HepG2 (cell line): ENCODE measurements around the gene BCL2L1. TPM values are rescaled to one million over a fixed set of nuclear protein-coding genes. Genes with fewer than 3 reads are reported as not detected.

ENCODE experiments used
- ATAC-seq: fragments of 200-7000 bp; cut with Tn5 transposase; 3 replicates; pipeline ENCODE4 v1.9.1; 2020; ENCODE audit warnings: mild to moderate bottlenecking, moderate library complexity
- BruUV-seq: library from RNA; stranded (reverse); fragments of 400-500 nt; replicated peaks from 2 replicates; lab custom pipeline; 2021; lab: Mats Ljungman, UMichigan
- CTCF ChIA-PET: fragments of 300-600 bp; formaldehyde crosslinking; extraction: SDS; loops from one replicate; lab custom pipeline; 2021; ENCODE audit warnings: low total read pairs, inconsistent platforms, low intra/inter-chr PET ratio; lab: Yijun Ruan, JAX
- POLR2A ChIA-PET: fragments of 350-600 bp; sonication (Branson Sonifier 250); formaldehyde crosslinking; loops from one replicate; lab custom pipeline; 2020; ENCODE audit warnings: antibody characterized with exemption, inconsistent platforms; lab: Yijun Ruan, JAX
- DNase-seq: peaks from one replicate; pipeline ENCODE4 v3.0.0-alpha.2; 2015; ENCODE audit warnings: low spot score
- FAIRE-seq: peaks from 3 replicates; lab custom pipeline; 2011; peaks lifted over from hg19 to GRCh38; lab: Jason Lieb, UNC
- H2AFZ ChIP-seq: one replicate; pipeline ENCODE4 v1.6.1; 2011; ENCODE audit warnings: low read length, inconsistent platforms
- H3K27ac ChIP-seq: fragments of 300-600 bp; 3 replicates; pipeline ENCODE4 v1.8.0; 2011; ENCODE audit warnings: mixed run types, mild to moderate bottlenecking, mixed read lengths, low read length, inconsistent platforms; ENCODE audit not compliant: insufficient read depth; ENCODE audit errors: extremely low read length
- H3K27me3 ChIP-seq, 2 experiments: fragments of 200-600 bp in 1 of 2; 2 replicates in 1 of 2; 3 replicates in 1 of 2; pipeline versions ENCODE4 v1.6.0 to v1.8.0; 2011; ENCODE audit warnings: low read length in 2 of 2, mild to moderate bottlenecking in 2 of 2, moderate library complexity in 2 of 2, inconsistent platforms in 1 of 2; ENCODE audit not compliant: insufficient read depth in 2 of 2, control insufficient read depth in 1 of 2
- H3K36me3 ChIP-seq, 2 experiments: fragments of 200-600 bp in 1 of 2; replicated peaks in 1 of 2; 2 replicates in 1 of 2; 3 replicates in 1 of 2; pipeline versions ENCODE4 v1.5.1 to v1.8.0; 2011; ENCODE audit warnings: low read length in 2 of 2, inconsistent platforms in 1 of 2; ENCODE audit not compliant: insufficient read depth in 2 of 2, control insufficient read depth in 1 of 2
- H3K4me1 ChIP-seq: 2 replicates; pipeline ENCODE4 v1.5.1; 2012; ENCODE audit warnings: low read length, inconsistent platforms; ENCODE audit not compliant: insufficient read depth
- H3K4me2 ChIP-seq: 2 replicates; pipeline ENCODE4 v1.6.0; 2011; ENCODE audit warnings: low read depth, low read length, inconsistent platforms
- H3K4me3 ChIP-seq, 3 experiments: fragments of 200-600 bp in 1 of 3; sonication (generic), shearing (Covaris generic) in 1 of 3; replicated peaks in 1 of 3; 2 replicates each; pipeline ENCODE4 v1.5.1; 2011 to 2016; ENCODE audit warnings: low read length in 3 of 3, inconsistent platforms in 2 of 3, low read depth in 2 of 3, mild to moderate bottlenecking in 2 of 3, control low read depth in 1 of 3, mixed read lengths in 1 of 3; ENCODE audit not compliant: insufficient read depth in 1 of 3
- H3K79me2 ChIP-seq: one replicate; pipeline ENCODE4 v1.6.1; 2011; ENCODE audit warnings: low read length, inconsistent platforms; ENCODE audit not compliant: insufficient read depth
- H3K9ac ChIP-seq: 2 replicates; pipeline ENCODE4 v1.6.0; 2011; ENCODE audit warnings: mild to moderate bottlenecking, low read depth, low read length, inconsistent platforms; ENCODE audit not compliant: insufficient read depth
- H3K9me3 ChIP-seq: 2 replicates; pipeline ENCODE4 v1.5.1; 2012; ENCODE audit warnings: mild to moderate bottlenecking, low read length
- H4K20me1 ChIP-seq: 2 replicates; pipeline ENCODE4 v1.6.0; 2011; ENCODE audit warnings: inconsistent platforms, mild to moderate bottlenecking, low read length, moderate library complexity; ENCODE audit not compliant: insufficient read depth
- DNMT1 ChIP-seq: sonication (generic); formaldehyde crosslinking; IDR thresholded peaks from 2 replicates; pipeline ENCODE4 v1.5.1; 2020; ENCODE audit warnings: mild to moderate bottlenecking, missing genetic modification reagents
- FOXJ3 ChIP-seq: sonication (generic); formaldehyde crosslinking; IDR thresholded peaks from 2 replicates; pipeline ENCODE4 v1.4.0; 2020; ENCODE audit warnings: missing genetic modification reagents, mild to moderate bottlenecking, borderline replicate concordance
- LCORL ChIP-seq, 2 experiments: fragments of 450-650 bp in 1 of 2; sonication (generic) in 1 of 2; formaldehyde crosslinking in 1 of 2; IDR thresholded peaks; 2 replicates each; pipeline versions ENCODE4 v1.5.0 to v1.6.1; 2017 to 2020; ENCODE audit warnings: antibody characterized with exemption in 1 of 2, missing genetic modification reagents in 1 of 2
- POLR2AphosphoS2 ChIP-seq: IDR thresholded peaks from 2 replicates; pipeline ENCODE4 v1.6.1; 2011; ENCODE audit warnings: low read depth, low read length, improper control_type of control experiment
- POLR2AphosphoS5 ChIP-seq: IDR thresholded peaks from 2 replicates; pipeline ENCODE4 v1.6.1; 2012; ENCODE audit warnings: low read depth, low read length
- RBFOX2 ChIP-seq: fragments of 200-400 bp; formaldehyde crosslinking; IDR thresholded peaks from 2 replicates; pipeline ENCODE4 v1.6.1; 2017; ENCODE audit warnings: low read depth, mild to moderate bottlenecking, low read length
- RFX1 ChIP-seq: fragments of 450-650 bp; IDR thresholded peaks from 2 replicates; pipeline ENCODE4 v1.6.1; 2017
- TEAD3 ChIP-seq: optimal IDR thresholded peaks from 2 replicates; pipeline ENCODE3; 2016; ENCODE audit warnings: borderline replicate concordance
- TMF1 ChIP-seq: sonication (generic); formaldehyde crosslinking; IDR thresholded peaks from 2 replicates; pipeline ENCODE4 v1.8.1; 2022; ENCODE audit warnings: low read depth, missing genetic modification reagents
- ZEB1 ChIP-seq: IDR thresholded peaks from 2 replicates; pipeline ENCODE4 v1.6.1; 2012; ENCODE audit warnings: mild to moderate bottlenecking, low read depth, inconsistent platforms; ENCODE audit not compliant: insufficient replicate concordance
- ZFX ChIP-seq: sonication (generic); formaldehyde crosslinking; IDR thresholded peaks from 2 replicates; pipeline ENCODE4 v1.4.0; 2020; ENCODE audit warnings: mild to moderate bottlenecking, low read depth, missing genetic modification reagents, moderate library complexity
- ZNF33B ChIP-seq: sonication (generic); formaldehyde crosslinking; IDR thresholded peaks from 2 replicates; pipeline ENCODE4 v1.5.1; 2020; ENCODE audit warnings: mild to moderate bottlenecking, missing genetic modification reagents
- WGBS: methylation state at CpG from one replicate; pipeline ENCODE4 v1.1.6; 2017; ENCODE audit warnings: low lambda C conversion rate; 5-methylcytosine and 5-hydroxymethylcytosine counted together
- in situ Hi-C: cut with HindIII; loops from 2 replicates; pipeline ENCODE4 v1.10.0; 2017; ENCODE audit warnings: low pct_unique_long_range_greater_than_20kb; ENCODE audit not compliant: extremely low pct_ligation_motif_present
- intact Hi-C: fragments of 100-400 bp; cut with micrococcal nuclease; formaldehyde crosslinking; loops from one replicate; pipeline ENCODE4 v1.10.0; 2022; ENCODE audit not compliant: unreplicated experiment
- polyA plus RNA-seq, 8 experiments: library from polyadenylated mRNA; depleted of rRNA in 3 of 8; stranded (reverse) in 7 of 8; unstranded in 1 of 8; fragments of >200 nt; fragmentation: Illumina TruSeq in 4 of 8; extraction: Trizol in 4 of 8; gene quantifications; 2 replicates each; pipeline versions ENCODE4 v1.2.1 to v1.2.3, GENCODE V29; 2011 to 2016; ENCODE audit warnings: low read depth in 4 of 8, missing spikeins in 1 of 8, mixed read lengths in 1 of 8; ENCODE audit not compliant: insufficient read depth in 1 of 8
- total RNA-seq, 5 experiments: library from RNA; depleted of rRNA; stranded (reverse); fragments of >200 nt; fragmentation: Illumina TruSeq; extraction: Trizol; gene quantifications; 2 replicates each; pipeline ENCODE4 v1.2.3, GENCODE V29; 2016; ENCODE audit warnings: low read depth in 1 of 5
- TF ChIP-seq, protein P1 (sequence below): sonication (generic); formaldehyde crosslinking; IDR thresholded peaks from 2 replicates; pipeline ENCODE4 v1.9.0; 2022; ENCODE audit warnings: missing genetic modification reagents, mild to moderate bottlenecking, borderline replicate concordance
- TF ChIP-seq, protein P2 (sequence below): sonication (generic); formaldehyde crosslinking; IDR thresholded peaks from 2 replicates; pipeline ENCODE4 v1.4.0; 2020; ENCODE audit warnings: mild to moderate bottlenecking, missing genetic modification reagents
- TF ChIP-seq, protein P3 (sequence below): sonication (generic); formaldehyde crosslinking; IDR thresholded peaks from 2 replicates; pipeline ENCODE4 v1.5.1; 2020; ENCODE audit warnings: mild to moderate bottlenecking, missing genetic modification reagents, moderate library complexity

Gene BCL2L1
- total and polyA plus RNA-seq, 2 of the 13 experiments (the other 11 are each of a cell fraction or from before 2014, with no cell fraction given) = 164 to 258 TPM

DNA sequence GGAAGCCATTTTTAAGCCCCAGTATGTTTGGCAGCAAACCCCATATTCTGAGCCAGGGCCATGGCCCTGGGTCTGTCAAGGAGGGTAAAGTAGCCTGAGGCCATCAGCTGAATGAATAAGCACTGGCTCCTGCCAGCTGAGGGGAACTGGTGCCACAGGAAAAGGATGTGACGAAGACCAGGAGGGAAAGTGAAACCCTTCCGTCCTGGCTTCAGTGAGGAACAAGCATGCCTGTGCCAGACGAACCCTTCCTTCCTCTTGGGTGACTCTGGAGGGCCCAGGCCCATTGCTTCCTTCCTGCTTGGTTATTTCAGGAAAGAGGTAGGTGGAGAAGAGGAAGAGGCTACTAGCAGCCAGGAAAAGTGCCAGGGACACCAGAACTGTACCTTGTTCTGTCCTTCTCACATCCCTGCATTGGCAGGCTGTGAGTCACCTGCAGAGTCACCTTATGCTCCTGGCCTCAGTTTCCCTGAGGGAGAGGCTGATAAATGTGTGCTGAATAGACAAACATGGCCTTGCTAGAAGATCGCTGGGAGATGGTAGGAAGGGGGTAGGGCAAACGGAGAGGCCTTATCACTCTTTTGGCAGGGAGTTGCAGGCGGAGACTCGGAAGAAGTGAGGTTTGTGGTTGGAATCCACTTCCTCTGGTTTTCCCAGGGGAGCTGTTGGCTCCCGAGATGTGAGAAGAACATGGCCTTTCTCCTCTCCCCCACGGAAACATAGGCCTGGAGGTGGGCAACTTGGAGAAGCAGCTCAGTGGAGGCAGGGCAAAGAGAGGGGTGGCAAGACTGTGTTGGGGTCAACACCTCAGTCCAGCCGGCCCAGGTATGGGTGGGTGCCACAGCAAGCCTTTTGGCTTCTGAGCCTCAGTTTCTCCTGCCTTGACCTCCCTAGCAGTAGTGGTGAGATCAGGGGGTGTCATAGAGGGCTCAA is 47.5 kb downstream of the BCL2L1 start:
- 96% methylated on average over 10 of the region's 10 CpGs for WGBS
- ChIA-PET CTCF (no interaction called here), POLR2A (interaction anchor here (1.9 to 20.7 kb wide), 5 partner anchors 9 to 64 kb away, joined by 6 to 643 read pairs (median 274); partner anchors contain the start of genes BCL2L1 and TPX2)
- BruUV-seq = no TSS peak
- Histone ChIP-seq H3K9me3 (no peaks in the 10 kb centered on the region), H3K4me2 (no peak overlapping the region), H2AFZ (no peak overlapping the region), H3K4me3 (no peak overlapping the region), H3K27me3 (no peaks in the 10 kb centered on the region), H3K27ac (peak overlapping the region; percentile 0), H3K79me2 (peaks cover 88% of the 10 kb centered on the region), H3K9ac (no peak overlapping the region), H4K20me1 (peaks cover 63% of the 10 kb centered on the region), H3K36me3 (peaks cover 59 to 88% of the 10 kb centered on the region in 2 experiments), H3K4me1 (peaks cover 81% of the 10 kb centered on the region)
- FAIRE-seq (no peak), DNase-seq (no peak), ATAC-seq (no peak)
- in situ Hi-C loops = no loop called here
- intact Hi-C loops = no loop called here
- TF ChIP-seq, protein P1, sequence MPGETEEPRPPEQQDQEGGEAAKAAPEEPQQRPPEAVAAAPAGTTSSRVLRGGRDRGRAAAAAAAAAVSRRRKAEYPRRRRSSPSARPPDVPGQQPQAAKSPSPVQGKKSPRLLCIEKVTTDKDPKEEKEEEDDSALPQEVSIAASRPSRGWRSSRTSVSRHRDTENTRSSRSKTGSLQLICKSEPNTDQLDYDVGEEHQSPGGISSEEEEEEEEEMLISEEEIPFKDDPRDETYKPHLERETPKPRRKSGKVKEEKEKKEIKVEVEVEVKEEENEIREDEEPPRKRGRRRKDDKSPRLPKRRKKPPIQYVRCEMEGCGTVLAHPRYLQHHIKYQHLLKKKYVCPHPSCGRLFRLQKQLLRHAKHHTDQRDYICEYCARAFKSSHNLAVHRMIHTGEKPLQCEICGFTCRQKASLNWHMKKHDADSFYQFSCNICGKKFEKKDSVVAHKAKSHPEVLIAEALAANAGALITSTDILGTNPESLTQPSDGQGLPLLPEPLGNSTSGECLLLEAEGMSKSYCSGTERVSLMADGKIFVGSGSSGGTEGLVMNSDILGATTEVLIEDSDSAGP (CRISPR knock-in tag) = peak; percentile 32; the same call in 1 of the 2 replicates
- TF ChIP-seq DNMT1 (CRISPR knock-in tag) (no peak), ZFX (CRISPR knock-in tag) (no peak), RBFOX2 (peak; percentile 45; the same call in 1 of the 2 replicates), ZNF33B (CRISPR knock-in tag) (0 out of 2 replicates have a peak, but pooled peaks have one; percentile 14), POLR2AphosphoS2 (peak; percentile 23; the same call in 1 of the 2 replicates), TMF1 (CRISPR knock-in tag) (no peak), LCORL (IDR thresholded peaks at IDR 0.05) (no peak), LCORL (CRISPR knock-in tag; IDR thresholded peaks at IDR 0.05) (no peak), RFX1 (0 out of 2 replicates have a peak, but pooled peaks have one; percentile 4), TEAD3 (CRISPR knock-in tag) (peak; percentile 7), FOXJ3 (CRISPR knock-in tag) (no peak), ZEB1 (no peak), POLR2AphosphoS5 (peak; percentile 11; the same call in 1 of the 2 replicates)
- TF ChIP-seq, protein P2, sequence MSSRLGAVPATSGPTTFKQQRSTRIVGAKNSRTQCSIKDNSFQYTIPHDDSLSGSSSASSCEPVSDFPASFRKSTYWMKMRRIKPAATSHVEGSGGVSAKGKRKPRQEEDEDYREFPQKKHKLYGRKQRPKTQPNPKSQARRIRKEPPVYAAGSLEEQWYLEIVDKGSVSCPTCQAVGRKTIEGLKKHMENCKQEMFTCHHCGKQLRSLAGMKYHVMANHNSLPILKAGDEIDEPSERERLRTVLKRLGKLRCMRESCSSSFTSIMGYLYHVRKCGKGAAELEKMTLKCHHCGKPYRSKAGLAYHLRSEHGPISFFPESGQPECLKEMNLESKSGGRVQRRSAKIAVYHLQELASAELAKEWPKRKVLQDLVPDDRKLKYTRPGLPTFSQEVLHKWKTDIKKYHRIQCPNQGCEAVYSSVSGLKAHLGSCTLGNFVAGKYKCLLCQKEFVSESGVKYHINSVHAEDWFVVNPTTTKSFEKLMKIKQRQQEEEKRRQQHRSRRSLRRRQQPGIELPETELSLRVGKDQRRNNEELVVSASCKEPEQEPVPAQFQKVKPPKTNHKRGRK (CRISPR knock-in tag) = no peak
- TF ChIP-seq, protein P3, sequence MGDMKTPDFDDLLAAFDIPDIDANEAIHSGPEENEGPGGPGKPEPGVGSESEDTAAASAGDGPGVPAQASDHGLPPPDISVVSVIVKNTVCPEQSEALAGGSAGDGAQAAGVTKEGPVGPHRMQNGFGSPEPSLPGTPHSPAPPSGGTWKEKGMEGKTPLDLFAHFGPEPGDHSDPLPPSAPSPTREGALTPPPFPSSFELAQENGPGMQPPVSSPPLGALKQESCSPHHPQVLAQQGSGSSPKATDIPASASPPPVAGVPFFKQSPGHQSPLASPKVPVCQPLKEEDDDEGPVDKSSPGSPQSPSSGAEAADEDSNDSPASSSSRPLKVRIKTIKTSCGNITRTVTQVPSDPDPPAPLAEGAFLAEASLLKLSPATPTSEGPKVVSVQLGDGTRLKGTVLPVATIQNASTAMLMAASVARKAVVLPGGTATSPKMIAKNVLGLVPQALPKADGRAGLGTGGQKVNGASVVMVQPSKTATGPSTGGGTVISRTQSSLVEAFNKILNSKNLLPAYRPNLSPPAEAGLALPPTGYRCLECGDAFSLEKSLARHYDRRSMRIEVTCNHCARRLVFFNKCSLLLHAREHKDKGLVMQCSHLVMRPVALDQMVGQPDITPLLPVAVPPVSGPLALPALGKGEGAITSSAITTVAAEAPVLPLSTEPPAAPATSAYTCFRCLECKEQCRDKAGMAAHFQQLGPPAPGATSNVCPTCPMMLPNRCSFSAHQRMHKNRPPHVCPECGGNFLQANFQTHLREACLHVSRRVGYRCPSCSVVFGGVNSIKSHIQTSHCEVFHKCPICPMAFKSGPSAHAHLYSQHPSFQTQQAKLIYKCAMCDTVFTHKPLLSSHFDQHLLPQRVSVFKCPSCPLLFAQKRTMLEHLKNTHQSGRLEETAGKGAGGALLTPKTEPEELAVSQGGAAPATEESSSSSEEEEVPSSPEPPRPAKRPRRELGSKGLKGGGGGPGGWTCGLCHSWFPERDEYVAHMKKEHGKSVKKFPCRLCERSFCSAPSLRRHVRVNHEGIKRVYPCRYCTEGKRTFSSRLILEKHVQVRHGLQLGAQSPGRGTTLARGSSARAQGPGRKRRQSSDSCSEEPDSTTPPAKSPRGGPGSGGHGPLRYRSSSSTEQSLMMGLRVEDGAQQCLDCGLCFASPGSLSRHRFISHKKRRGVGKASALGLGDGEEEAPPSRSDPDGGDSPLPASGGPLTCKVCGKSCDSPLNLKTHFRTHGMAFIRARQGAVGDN (CRISPR knock-in tag) = peak; percentile 45
